HG02943 (cell line): ENCODE measurements around the gene CAPG.
A peak's percentile ranks its signal among the peaks of the same experiment; 100 is the strongest.
"Not testable (repeated sequence)": the region's sequence is repeated elsewhere in the genome, so short reads cannot be mapped to it uniquely, and the experiment has no call there.

Experiments used
- ATAC-seq: cut with Tn5 transposase; IDR thresholded peaks from one replicate; pipeline ENCODE4 v1.9.1; 2021; ENCODE audit warnings: mild to moderate bottlenecking, low read depth, moderate library complexity; ENCODE audit not compliant: unreplicated experiment

The CAPG gene

DNA sequence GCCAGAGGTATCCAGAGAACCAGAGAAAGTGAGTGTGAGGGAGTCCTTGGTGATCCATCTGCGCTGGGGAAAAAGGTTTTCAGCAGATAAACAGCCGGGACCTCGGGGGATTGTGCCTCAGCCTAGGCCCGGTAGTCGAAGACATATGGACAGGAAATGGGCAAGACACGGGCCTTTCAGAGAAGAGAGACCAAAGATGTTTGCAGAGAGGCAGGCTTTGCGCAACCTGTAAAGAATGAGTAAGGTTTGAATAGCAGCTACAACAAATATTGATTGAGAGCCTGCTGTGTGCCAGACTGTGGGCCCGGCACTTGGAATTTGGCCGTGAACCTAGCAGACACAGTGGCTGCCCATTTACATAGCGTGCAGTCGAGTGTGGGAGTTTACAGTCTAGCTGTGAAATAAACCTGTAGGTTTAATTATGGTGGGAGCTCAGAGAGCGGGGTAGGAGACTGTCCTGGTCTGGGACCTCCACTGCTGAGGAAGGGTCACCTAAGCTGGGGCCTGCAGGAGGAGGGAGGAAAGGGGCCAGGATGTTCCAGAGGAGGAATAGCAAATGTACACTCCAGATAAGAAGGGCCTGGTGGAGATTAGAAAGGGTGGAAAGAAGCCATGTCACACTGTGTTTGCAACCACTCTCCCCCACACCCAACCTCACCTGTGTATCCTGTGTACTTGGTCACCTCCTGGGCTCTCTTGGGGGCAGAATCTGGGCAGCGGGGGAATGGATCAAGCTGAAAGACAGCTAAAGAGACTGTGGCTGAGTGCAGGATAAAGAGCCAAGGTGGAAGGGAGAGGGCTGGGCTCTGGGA is 11.3 kb upstream of the CAPG start:
- no peak for ATAC-seq

DNA sequence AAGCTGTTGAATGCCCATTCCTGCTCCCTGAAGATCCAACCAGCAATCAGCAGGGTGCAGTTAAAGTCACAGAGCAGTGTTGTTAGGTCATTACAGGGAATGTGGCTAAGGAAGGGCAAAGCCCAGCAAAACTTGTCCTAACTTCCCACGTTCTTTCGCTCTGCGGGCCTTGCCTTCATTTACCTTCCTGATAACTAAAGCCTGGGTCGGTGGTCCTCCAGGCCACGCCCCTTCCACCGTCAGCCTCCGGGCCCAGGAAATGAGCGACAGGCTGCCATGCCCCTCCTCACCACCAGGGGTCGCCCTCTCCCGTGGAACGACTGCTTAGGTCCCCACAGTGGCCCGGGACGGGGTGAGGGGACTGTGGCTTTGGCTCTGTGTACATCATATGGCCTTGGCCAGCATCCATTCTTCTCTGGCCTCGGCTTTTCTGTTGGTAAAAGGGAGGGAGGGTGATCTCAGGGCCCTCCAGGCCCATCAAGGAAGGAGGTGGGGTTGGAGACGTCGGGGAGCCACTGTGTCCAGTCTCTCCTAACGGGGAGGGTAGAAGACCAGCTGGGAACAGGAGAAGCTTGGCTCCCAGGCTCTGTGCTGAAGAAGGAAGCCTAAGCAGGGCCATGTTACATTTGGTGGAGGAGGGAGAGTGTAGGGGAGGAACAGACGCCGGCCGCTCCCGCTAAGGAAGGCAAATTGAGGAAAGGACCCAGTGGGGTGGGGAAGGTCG is 10.5 kb upstream of the CAPG start:
- ATAC-seq = no peak

DNA sequence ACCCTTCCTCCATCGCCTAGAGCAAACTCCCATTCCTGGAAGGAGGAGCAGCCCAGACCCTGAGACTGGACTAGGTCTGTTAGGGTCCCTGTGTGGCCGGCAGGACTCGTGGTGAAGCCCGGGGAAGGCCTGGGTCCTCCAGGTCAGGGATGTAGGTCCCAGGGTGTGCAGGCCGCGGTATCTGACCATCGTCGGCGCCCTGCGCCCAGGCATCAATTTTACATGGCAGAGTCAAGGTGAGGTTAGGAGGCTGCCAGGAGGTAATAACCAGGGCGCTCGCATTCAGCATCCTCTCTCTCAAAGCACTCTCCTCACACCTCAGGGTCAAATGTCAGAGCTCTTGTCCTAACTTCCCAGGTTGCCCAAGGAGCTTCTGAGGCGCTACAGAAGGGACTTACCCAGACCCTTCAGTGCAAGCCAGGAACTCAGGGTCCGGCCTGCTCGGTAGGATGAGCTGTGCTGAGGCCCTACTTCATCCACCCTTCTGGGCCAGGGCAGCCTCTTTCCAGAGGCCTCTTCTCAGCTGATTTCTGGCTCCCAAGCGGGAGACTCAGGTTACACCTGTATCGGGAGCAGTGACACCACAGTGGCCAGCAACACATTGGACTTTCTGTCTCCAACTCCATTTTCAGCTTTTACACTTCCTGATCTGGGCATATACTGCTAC is 9.0 kb upstream of the CAPG start:
- peak; percentile 2 for ATAC-seq

DNA sequence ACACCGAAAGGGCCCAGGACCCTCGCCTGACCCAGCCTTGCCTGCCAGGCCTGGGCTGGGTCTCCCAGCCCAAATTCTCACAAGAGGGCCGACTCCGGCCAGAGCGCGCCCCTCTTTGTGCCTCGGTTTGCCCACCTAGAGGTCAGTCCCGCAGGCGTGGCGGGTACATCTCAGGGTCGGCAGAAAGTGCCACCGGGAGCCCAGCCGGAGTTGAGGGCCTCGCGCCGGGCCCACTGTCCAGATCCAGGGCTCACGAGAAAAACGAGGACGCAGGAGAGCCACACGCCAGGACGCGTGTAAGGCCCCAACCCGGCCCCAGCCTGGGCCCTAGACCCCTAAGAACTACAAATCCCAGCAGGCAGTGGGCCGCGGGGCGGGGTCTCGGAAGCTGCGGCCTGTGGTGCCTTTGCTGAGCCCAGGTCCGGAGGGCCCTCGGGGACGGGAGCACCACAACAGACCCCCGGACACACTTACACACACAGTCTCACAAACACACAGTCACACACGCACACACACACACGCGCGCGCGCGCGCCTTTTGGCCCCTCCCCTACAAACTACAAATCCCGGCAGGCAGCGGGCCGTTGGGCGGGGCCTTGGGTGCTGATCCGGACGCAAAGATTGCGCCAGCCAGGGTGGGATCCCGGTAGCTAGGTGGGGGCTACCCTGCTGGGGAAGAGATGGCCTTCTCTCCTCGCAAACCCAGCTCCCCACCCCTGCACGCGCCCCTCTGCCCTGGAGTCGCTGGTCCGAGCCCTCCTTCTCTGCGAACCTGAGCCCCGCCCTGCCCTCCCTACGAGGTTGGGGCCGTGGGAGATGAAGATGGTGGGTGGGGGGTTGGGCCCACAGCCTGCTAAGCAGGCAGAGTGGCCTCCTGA is 8.2 kb upstream of the CAPG start, which contains the start of gene SH2D6:
Gene SH2D6, plus strand, starts transcription at position 583 of the 877 bp plus-strand sequence. CDS start 10,752 bp downstream, outside the sequence.
- peak; percentile 78 for ATAC-seq

DNA sequence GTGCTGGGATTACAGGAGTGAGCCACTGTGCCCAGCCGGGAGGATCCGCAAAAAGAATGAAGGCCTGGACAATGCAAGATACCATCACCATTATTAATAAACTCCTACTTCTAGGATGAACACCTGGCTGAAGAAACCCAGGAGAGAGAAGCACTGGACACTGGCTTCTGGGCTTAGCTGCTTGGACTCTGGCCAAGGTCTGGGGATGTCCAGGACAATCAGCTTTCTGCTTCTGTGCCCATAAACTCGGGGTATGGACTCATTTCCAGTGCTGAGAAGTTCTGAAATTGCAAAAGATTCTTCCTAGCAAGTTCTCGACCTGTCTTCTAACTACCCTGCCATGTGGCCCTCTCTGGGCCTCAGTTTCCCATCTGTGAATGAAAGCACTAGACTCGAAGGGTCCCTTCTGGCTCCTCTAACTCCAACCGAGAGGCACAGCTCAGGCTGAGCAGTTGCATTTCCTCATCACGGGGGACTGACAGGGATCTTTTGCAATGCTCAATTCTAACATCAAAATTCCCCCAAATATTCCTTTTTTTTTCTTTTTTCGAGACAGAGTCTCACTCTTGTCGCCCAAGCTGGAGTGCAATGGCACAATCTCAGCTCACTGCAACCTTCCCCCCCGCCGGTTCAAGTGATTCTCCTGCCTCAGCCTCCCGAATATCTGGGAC is 5.9 kb upstream of the CAPG start:
- ATAC-seq = no peak

DNA sequence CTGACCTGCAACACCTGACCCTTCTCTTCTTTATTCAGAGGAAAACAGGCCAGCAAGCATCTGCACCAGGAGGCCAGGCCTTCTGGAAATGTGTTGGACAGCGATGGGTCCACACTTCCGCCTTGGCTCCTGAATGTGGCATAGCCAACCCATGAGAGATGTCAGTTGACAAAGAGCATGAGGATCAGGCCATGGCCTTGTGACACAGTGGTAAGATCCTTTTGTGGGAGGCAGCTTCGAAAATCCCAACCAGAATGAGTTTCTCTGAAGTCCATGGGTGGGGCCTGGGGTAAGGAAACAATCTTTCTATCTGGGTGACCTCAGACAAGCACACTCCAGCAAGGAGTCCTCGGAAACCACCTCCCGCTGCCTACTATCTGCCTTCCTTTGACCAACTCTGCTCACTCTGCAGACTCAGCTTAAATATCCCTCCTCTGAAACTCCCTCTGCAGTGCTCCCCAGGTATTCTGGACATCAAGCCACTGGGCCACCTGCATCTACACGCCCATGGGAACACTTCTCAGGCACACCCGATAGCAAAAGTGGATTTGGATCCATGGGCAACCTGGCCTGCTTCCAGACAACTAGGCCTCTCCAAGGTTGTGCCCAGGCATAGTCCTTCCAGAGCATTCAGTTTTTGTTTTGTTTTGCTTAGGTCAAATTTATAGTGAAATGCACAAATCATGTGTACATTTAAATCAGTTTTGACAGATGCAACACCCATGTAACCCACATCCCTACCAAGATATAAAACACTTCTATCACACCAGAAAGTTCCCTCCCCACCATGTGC is 4.8 kb upstream of the CAPG start:
- no peak for ATAC-seq

DNA sequence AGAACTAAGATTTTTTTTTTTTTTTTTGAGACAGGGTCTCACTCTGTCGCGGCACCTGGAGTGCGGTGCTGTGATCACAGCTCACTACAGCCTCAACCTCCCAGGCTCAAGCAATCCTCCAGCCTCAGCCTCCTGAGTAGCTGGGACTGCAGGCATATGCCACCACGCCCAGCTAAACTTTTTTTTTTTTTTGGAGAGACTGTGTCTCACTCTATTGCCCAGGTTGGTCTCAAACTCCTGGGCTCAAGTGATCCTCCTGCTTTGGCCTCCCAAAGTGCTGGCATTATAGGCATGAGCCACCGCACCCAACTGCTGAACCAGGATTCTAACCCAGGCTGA is 4.2 kb upstream of the CAPG start:
- not testable (repeated sequence) for ATAC-seq

DNA sequence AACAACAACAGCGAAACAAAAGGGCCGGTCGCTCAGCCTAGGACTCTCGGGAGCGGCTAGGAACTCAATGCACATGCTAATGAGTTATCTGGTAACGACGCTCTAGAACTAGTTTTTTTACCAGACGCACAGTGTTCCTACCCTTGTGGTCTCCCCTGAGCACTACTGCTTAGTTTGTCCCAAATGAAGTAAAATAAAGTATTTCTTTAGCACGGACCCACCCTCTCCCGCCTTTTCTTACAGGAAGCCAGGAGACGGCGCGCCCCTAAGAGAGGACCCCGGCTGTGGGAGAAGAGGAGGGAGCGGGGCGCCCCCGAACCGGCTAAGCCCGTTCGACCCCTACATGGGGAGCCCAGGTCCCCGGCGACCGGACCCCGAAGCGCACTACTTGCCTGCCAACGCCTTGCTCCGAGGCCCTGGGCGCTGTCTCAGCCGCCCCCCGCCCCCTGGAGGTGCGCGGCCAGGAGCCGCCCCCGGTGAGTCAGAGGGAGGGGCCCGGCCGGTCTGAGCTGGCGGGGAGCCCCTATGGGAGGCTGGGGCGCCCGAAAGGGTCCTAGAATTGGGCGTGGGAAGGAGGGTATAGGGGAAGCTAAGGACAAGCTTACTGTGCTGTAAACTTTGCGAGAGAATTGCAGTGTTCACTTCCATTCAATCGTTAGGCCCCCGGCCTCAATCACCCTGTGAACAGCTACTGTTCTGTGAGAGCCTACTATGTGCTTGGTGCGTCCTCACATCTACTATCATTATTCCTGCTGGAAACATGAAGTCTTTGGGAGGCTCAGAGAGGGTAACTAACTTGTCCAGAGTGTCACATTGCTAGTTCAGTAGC is 3.6 kb upstream of the CAPG start:
- no peak for ATAC-seq

DNA sequence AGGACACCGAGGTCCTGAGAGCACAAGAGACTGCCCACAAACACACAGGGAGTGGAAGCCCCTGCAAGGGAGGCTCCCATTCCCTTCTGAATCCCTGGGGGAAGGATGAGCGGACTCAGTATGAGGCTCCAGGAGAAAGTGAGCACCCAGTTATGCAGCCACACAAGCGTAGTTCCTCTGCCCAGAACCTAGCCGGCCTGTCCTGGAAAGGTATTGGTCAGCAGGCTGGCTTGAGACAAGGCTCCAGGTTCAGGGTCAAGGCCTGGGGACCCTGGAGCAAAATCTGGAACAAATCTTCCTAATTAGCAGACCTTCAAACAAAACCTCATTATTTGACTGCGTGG is 1.2 kb upstream of the CAPG start:
- no peak for ATAC-seq

DNA sequence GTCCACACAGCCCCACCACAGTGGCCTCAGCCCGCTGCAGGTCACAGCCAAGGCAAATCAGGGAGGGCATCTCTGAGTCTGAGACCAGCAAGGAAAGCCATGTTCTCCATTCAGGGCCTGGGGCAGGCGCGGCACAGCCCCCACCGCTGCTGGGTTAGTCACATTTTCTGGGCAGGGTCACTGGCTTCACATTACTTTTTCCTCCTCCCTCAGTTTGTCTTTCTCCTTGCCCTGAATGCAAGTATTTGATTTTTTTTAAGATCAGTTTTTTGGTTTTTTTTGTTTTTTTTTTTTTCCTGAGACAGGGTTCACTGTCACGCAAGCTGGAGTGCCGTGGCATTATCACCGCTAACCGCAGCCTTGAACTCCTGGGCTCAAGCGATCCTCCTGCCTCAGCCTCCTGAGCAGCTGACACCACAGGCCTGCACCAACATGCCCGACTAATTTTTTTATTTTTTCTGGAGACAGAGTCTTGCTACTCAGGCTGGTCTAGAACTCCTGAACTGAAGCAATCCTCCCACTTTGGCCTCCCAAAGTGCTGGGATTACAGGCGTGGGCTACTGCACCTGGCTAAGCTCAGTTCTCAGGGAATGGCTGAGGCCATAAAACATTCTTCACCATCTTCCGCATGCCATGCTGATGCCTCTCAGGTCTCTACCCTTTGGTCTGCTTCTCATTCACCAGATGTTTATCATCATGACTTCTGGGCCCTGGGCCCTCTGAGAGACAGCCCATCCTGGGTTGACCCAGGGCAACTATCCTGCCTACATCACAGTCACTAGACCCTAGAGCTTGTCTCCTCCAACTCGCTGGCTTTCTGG is 628 bp upstream of the CAPG start:
- ATAC-seq = no peak

DNA sequence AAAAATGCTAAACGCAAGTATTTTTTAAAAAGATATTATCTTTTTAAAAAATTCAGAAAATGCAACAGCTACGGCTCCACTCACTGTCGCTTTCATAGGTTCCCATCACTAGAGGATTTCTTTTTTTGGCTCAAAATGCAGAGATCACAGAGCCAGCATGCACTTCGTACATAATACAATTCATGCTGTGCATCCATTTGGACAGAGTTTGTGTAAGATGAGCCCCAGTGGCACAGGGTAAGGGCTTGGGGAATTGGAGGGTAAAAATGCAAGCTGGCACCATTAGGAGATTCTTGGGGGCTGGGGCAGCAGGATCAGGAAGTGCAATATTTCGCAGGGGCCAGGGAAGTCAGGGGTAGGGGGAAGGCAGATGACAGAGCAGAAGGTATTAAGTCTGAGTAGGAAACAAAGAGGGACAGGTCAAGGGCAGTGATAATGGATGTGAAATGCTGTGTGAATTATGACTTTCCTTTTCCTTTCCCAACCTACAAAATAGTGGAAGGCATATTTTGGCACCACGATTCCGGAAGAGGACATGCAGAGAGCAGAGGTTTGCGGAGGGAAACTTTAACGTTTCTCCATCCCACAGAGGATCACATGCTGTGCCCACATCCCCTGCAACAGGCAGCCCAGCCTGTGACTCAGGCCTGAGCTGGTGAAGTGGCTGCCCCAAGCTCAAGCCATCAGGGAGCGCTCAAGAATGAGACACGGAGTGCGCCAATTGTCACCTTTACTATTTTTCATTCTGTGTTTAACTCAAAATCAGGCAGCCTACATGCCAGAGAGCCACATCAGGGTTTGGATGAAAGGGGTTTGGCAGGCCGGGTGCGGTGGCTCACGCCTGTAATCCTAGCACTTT is 4.7 kb downstream of the CAPG start:
- ATAC-seq = no peak

DNA sequence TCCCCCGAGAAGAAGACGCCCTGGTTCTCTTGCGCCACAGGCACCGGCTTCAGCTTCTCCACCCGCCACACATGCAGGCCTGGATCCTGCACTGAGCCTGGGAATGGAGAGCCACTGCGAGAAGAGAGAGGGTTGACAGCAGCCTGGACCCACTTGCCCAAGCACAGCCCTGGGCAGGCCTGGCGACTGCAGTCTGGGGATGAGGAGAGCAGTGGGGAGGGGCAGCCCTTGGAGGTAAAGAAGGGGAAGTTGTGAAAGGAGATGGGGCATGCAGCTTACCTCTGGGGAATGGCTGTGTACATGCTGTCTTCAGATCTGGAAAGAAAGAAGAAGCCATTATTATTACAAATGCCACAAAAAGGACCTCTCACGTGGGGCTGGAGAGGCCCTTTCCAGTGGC is 8.3 kb downstream of the CAPG start:
- ATAC-seq = no peak

DNA sequence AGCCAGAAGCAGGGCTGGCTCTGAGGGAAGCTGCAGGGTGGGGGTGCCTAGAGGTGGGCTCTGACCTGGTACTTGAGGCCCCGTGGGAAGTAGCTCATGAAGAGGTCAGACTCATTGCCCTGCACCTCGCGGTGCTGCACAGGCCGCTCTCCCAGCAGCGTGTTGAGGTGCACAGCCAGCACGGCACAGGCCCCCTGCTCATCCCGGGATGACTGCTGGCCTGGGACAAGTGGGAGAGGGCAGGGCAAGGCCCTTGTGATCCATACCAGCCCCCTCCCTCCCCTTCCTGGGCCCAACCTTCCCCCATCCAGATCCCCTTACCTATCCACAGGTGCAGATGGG is 8.7 kb downstream of the CAPG start:
- no peak for ATAC-seq

DNA sequence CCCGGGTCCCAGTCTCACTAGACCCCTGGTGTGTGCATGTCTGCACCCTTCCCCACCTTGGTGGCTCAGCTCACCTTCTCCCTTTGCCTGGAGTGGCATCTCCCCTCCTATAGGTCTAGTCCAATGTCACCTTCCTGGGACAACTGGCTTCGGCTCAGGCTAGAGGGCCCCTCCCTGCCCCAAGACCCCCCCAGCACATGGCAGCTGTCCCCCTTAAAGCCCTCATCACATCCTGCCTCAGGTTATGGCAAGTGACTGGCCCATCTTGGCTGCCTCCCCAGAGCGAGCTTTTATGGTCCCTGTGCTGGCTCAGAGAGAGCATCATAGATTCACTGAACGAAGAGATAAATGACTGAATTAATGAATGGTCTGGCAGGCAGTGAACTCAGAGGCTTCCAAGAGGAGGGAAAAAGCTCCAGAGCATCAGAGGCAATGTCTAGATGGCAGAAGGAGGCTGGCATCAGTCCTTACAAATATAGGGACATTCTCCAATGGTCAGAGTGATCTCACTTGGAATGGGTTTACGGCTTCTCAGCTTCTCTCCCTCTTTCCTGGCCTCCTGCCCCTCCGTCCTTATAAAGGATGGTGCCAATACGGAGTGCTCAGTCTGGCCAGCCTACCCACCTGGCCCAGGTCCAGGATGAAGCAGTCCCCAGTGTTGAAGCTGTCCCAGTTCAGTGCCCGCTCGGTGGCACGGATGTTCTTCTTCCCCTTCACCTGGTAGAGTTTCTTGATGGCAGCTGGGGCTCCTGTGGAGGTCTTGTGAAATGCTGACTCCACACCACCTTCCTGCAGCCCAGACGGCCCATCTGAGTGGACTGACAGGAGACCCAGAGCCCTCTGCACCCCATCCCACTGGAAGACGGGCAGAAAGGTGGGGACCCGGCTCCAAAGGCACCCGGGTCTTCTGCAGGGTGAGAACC is 9.4 kb downstream of the CAPG start:
- ATAC-seq = no peak

DNA sequence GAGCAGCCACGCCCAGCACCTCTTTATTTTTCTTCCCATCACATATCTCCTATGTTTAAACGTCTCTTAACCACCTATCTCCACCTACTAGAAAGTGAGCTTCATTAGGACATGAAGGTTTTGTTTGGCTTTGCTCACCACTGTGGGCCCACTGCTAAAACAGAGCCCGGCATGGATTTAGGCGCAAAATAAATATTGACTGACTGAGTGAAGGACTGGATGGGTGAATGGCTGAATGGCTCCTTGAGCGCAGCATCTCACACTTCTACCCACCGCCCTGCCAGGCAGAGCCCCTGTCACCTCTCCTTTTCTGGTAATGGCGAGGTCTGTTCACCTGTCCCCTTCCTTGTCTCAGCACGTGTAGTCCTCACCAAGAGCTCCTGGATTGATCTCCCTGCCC is 10.1 kb downstream of the CAPG start:
- no peak for ATAC-seq

DNA sequence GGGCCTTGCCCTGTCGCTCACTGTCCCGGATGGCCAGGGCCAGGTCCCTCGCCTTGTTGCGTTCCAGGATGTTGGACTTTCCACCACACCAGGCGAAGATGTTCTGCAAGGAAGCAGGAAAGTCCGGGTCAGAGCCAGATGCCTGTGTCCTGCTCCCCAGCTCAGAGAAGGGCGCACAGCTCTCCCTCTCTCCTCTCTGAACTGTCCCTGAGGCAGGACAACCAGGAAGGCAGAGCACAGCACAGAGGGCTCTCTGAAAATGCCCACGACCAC is 11.0 kb downstream of the CAPG start:
- ATAC-seq = no peak
